Lower leg skin (tissue), 3 donors: ENCODE results near the gene TMPRSS9.

Experiments used
- POLR2A ChIP-seq, 2 donors: fragments of 450-650 bp; IDR thresholded peaks; one replicate each; pipeline ENCODE4 v1.6.1; 2016 to 2017; ENCODE audit warnings: antibody characterized with exemption in 2 of 2, mild to moderate bottlenecking in 1 of 2, moderate library complexity in 1 of 2
- TF ChIP-seq, protein P1 (sequence below), 3 donors: fragments of 450-650 bp; IDR thresholded peaks; one replicate each; pipeline ENCODE4 v1.5.1; 2016; ENCODE audit warnings: antibody characterized with exemption in 3 of 3, mild to moderate bottlenecking in 3 of 3, moderate library complexity in 2 of 3

DNA sequence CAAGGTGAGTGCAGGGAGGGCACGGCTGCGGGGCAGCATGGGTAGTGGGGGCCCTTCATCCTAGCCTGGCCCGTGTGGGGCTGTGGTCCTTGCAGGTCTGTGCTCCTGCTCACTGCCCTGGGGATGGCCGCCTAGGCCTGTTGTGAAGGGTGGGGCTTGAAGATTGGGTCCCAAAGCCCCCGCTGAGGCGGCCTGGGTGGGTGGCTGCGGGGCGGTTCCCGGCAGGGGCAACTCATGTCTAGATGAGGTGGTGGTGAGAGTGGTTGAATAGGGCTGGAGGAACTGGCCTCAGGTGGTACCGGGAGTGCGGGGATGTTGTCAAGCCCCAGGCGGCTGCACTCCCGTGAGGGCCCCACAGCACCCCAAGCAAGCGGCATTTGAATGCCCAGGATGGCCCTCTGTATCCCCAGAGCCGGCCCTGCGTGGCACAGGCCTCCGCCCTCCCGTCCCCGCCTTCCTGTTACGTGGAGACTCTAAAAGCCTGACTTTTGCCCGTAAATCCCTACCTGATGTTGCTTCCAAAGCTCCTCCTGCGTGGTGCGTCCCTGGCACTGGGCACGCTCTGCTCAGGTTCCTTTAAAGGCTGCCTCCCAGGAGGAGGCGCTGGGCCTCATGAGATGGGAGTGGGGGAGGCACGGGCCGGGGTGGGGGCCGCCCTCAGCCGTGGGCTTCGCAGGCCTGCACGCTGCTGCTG, 16.6 kb upstream of the TMPRSS9 start:
- TF ChIP-seq, protein P1, sequence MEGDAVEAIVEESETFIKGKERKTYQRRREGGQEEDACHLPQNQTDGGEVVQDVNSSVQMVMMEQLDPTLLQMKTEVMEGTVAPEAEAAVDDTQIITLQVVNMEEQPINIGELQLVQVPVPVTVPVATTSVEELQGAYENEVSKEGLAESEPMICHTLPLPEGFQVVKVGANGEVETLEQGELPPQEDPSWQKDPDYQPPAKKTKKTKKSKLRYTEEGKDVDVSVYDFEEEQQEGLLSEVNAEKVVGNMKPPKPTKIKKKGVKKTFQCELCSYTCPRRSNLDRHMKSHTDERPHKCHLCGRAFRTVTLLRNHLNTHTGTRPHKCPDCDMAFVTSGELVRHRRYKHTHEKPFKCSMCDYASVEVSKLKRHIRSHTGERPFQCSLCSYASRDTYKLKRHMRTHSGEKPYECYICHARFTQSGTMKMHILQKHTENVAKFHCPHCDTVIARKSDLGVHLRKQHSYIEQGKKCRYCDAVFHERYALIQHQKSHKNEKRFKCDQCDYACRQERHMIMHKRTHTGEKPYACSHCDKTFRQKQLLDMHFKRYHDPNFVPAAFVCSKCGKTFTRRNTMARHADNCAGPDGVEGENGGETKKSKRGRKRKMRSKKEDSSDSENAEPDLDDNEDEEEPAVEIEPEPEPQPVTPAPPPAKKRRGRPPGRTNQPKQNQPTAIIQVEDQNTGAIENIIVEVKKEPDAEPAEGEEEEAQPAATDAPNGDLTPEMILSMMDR (IDR thresholded peaks at IDR 0.05), result no peak
- TF ChIP-seq POLR2A (IDR thresholded peaks at IDR 0.05), result no peak
